HepG2 (cell line): Measurements from ENCODE around the gene TTLL11. TPM values are rescaled to one million over a fixed set of nuclear protein-coding genes. Genes with fewer than 3 reads are reported as not detected.

Source experiments
- ARNTL ChIP-seq: sonication (generic); formaldehyde crosslinking; IDR thresholded peaks from 2 replicates; pipeline ENCODE4 v1.4.0; 2020; ENCODE audit warnings: mild to moderate bottlenecking, missing genetic modification reagents
- FOXK1 ChIP-seq: sonication (generic); formaldehyde crosslinking; IDR thresholded peaks from 2 replicates; pipeline ENCODE4 v1.4.0; 2020; ENCODE audit warnings: low read depth, missing genetic modification reagents, borderline replicate concordance
- FOXO1 ChIP-seq: sonication (generic); formaldehyde crosslinking; IDR thresholded peaks from 2 replicates; pipeline ENCODE4 v1.4.0; 2020; ENCODE audit warnings: missing genetic modification reagents
- GATA4 ChIP-seq: sonication (generic); IDR thresholded peaks from 2 replicates; pipeline ENCODE4 v1.6.1; 2016; ENCODE audit warnings: antibody characterized with exemption, low read depth, borderline replicate concordance
- GMEB2 ChIP-seq: IDR thresholded peaks from 2 replicates; pipeline ENCODE4 v1.6.1; 2016; ENCODE audit warnings: missing biosample characterization, missing genetic modification reagents, low read depth
- HINFP ChIP-seq: sonication (generic); formaldehyde crosslinking; IDR thresholded peaks from 2 replicates; pipeline ENCODE4 v1.4.0; 2020; ENCODE audit warnings: low read depth, mild to moderate bottlenecking, missing genetic modification reagents
- HMG20A ChIP-seq: IDR thresholded peaks from 2 replicates; pipeline ENCODE4 v1.6.1; 2016; ENCODE audit warnings: borderline replicate concordance
- KDM4B ChIP-seq: sonication (generic); formaldehyde crosslinking; IDR thresholded peaks from 2 replicates; pipeline ENCODE4 v1.4.0; 2020; ENCODE audit warnings: missing genetic modification reagents
- MED1 ChIP-seq: sonication (generic); formaldehyde crosslinking; IDR thresholded peaks from 2 replicates; pipeline ENCODE4 v1.4.0; 2020; ENCODE audit warnings: missing genetic modification reagents
- NCOR1 ChIP-seq: fragments of 200-600 bp; sonication (generic); IDR thresholded peaks from 2 replicates; pipeline ENCODE4 v1.7.0; 2017; ENCODE audit warnings: antibody characterized with exemption, low read length, borderline replicate concordance
- ONECUT2 ChIP-seq: sonication (generic); formaldehyde crosslinking; IDR thresholded peaks from 2 replicates; pipeline ENCODE4 v1.4.0; 2020; ENCODE audit warnings: missing genetic modification reagents
- RNF219 ChIP-seq: sonication (generic); formaldehyde crosslinking; IDR thresholded peaks from 2 replicates; pipeline ENCODE4 v1.5.0; 2020; ENCODE audit warnings: mild to moderate bottlenecking, missing genetic modification reagents
- STAT5B ChIP-seq: sonication (generic); formaldehyde crosslinking; IDR thresholded peaks from 2 replicates; pipeline ENCODE4 v1.4.0; 2020; ENCODE audit warnings: missing genetic modification reagents
- TEAD2 ChIP-seq: sonication (generic); formaldehyde crosslinking; IDR thresholded peaks from 2 replicates; pipeline ENCODE4 v1.9.0; 2021; ENCODE audit warnings: missing genetic modification reagents
- ZNF431 ChIP-seq: sonication (generic); formaldehyde crosslinking; IDR thresholded peaks from 2 replicates; pipeline ENCODE4 v1.9.0; 2022; ENCODE audit warnings: missing genetic modification reagents, low read depth, mild to moderate bottlenecking, borderline replicate concordance
- ZNF619 ChIP-seq: sonication (generic); formaldehyde crosslinking; IDR thresholded peaks from 2 replicates; pipeline ENCODE4 v1.4.0; 2020; ENCODE audit warnings: mild to moderate bottlenecking, missing genetic modification reagents
- polyA plus RNA-seq, 8 experiments: library from polyadenylated mRNA; depleted of rRNA in 3 of 8; stranded (reverse) in 7 of 8; unstranded in 1 of 8; fragments of >200 nt; fragmentation: Illumina TruSeq in 4 of 8; extraction: Trizol in 4 of 8; gene quantifications; 2 replicates each; pipeline versions ENCODE4 v1.2.1 to v1.2.3, GENCODE V29; 2011 to 2016; ENCODE audit warnings: low read depth in 4 of 8, missing spikeins in 1 of 8, mixed read lengths in 1 of 8; ENCODE audit not compliant: insufficient read depth in 1 of 8
- total RNA-seq, 5 experiments: library from RNA; depleted of rRNA; stranded (reverse); fragments of >200 nt; fragmentation: Illumina TruSeq; extraction: Trizol; gene quantifications; 2 replicates each; pipeline ENCODE4 v1.2.3, GENCODE V29; 2016; ENCODE audit warnings: low read depth in 1 of 5

TTLL11 gene
- total and polyA plus RNA-seq, 2 of the 13 experiments (the other 11 are each of a cell fraction or from before 2014, with no cell fraction given), result 4.5 to 5.2 TPM

- TF ChIP-seq RNF219 (CRISPR knock-in tag) (no peak), MED1 (peak; percentile 59), STAT5B (CRISPR knock-in tag) (no peak), ZNF431 (CRISPR knock-in tag) (no peak), FOXK1 (CRISPR knock-in tag) (peak; percentile 20; the same call in 1 of the 2 replicates), GATA4 (no peak), ARNTL (CRISPR knock-in tag) (no peak), NCOR1 (no peak), ZNF619 (no peak), TEAD2 (CRISPR knock-in tag) (no peak), FOXO1 (no peak), GMEB2 (CRISPR knock-in tag) (no peak), HMG20A (CRISPR knock-in tag) (peak; percentile 26; the same call in 1 of the 2 replicates), ONECUT2 (CRISPR knock-in tag) (peak; percentile 79), KDM4B (no peak), HINFP (CRISPR knock-in tag) (no peak)
These were observed 117.3 kb downstream of the TTLL11 start (continued) for GRCh38 chr9:121975801-121976277.
